ENCODE results near the gene BCOR. TPM values are rescaled to one million over a fixed set of nuclear protein-coding genes. Genes with fewer than 3 reads are reported as not detected.
A peak's percentile ranks its signal among the peaks of the same experiment; 100 is the strongest.

Gene BCOR
- total and polyA plus RNA-seq, 9 of the 15 experiments (the other 6 are each of a cell fraction or from before 2014, with no cell fraction given), result 27.5 to 113 (median 37.6) TPM

DNA sequence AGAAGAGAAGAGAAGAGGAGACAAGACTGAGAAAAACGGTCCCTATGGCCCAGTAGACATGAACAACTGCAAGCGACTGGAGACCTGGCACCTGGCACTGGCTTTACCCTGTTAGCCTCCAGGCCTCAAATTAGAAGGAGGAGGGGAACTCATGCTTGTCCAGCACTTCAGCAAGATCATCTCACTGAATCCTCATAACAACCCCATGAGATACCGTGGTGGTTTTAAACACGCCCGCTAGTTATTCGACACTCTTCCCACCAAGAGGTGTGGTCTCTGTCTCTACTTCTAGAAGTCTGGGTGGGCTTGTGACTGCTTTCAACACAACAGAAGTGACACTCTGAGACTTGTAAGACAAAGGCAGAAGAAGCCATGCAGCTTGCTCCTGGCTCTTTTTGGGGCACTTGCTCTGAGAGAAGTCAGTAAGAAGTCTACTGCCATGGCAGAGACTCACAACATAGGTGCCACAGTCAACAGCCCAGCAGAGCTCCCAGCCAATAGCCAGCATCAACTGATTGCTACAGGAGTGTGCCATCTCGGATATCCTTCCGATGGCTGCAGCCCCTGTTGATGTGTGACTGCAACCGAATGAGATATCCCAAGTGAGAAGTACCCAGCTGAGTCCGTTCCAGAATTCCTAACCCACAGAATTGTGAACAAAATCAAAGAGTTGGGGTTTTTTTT is 34.0 kb upstream of the BCOR start (continued):
- TF ChIP-seq, protein P1, sequence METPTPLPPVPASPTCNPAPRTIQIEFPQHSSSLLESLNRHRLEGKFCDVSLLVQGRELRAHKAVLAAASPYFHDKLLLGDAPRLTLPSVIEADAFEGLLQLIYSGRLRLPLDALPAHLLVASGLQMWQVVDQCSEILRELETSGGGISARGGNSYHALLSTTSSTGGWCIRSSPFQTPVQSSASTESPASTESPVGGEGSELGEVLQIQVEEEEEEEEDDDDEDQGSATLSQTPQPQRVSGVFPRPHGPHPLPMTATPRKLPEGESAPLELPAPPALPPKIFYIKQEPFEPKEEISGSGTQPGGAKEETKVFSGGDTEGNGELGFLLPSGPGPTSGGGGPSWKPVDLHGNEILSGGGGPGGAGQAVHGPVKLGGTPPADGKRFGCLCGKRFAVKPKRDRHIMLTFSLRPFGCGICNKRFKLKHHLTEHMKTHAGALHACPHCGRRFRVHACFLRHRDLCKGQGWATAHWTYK (CRISPR knock-in tag; IDR thresholded peaks at IDR 0.05), result 0 out of 2 replicates have a peak, but pooled peaks have one; percentile 33
- TF ChIP-seq CHD1 (IDR thresholded peaks at IDR 0.05; ENCODE audit: low read length) (no peak), L3MBTL2 (IDR thresholded peaks at IDR 0.05) (peak; percentile 41; the same call in 1 of the 2 replicates), ZNF324 (CRISPR knock-in tag; IDR thresholded peaks at IDR 0.05) (no peak)
- TF ChIP-seq, protein P2, sequence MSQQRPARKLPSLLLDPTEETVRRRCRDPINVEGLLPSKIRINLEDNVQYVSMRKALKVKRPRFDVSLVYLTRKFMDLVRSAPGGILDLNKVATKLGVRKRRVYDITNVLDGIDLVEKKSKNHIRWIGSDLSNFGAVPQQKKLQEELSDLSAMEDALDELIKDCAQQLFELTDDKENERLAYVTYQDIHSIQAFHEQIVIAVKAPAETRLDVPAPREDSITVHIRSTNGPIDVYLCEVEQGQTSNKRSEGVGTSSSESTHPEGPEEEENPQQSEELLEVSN (IDR thresholded peaks at IDR 0.05; ENCODE audit: borderline replicate concordance in 1 of 2, extremely low read depth in 1 of 2, insufficient read depth in 1 of 2, insufficient read length in 1 of 2, low read depth in 1 of 2, low read length in 1 of 2, poor library complexity in 1 of 2, severe bottlenecking in 1 of 2), result peak in 1 of 2 experiments; percentile 27

DNA sequence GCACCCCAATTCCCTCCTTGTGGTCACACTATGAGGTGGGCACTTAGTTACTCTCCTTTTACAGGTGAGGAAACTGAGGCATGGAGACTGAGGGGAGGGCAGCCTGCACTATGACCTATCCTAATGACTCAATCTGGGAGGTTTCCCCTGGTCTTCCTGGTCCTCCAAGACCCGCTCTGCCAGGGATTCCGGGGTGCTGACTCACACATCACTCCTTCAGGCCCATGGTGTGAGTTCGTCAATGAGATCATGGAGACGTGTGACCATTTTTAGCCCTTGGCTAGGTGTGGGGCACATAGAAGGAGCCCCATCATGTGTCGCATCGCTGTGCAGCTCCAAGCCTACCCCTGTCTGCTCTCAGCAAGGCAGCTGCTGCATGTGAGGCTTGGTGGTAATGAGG is 32.4 kb upstream of the BCOR start:
- ATAC-seq (no peak), DNase-seq (ENCODE audit: extremely low read depth in 1 of 4, low spot score in 3 of 4) (no peak)
- 0 out of 2 replicates have a peak, but pooled peaks have one; percentile 38 for TF ChIP-seq JUN (IDR thresholded peaks at IDR 0.05; ENCODE audit: borderline replicate concordance, low read depth, low read length)
- no peak for TF ChIP-seq JUN (CRISPR knock-in tag; IDR thresholded peaks at IDR 0.05; ENCODE audit: borderline replicate concordance)
- no peak for TF ChIP-seq CCNT2 (IDR thresholded peaks at IDR 0.05; ENCODE audit: borderline replicate concordance, extremely low read depth, insufficient read length, low read depth, low read length)
- TF ChIP-seq ZSCAN32 (CRISPR knock-in tag; IDR thresholded peaks at IDR 0.05), result no peak
- no peak for TF ChIP-seq CREBBP (IDR thresholded peaks at IDR 0.05; ENCODE audit: low read depth, low read length)
- TF ChIP-seq FOXJ3 (CRISPR knock-in tag; IDR thresholded peaks at IDR 0.05), result no peak
- TF ChIP-seq SAFB (IDR thresholded peaks at IDR 0.05; ENCODE audit: borderline replicate concordance, low read depth, low read length), result no peak
- no peak for TF ChIP-seq HNRNPL (IDR thresholded peaks at IDR 0.05; ENCODE audit: low read depth, low read length)
- no peak for TF ChIP-seq KLF1 (tag; IDR thresholded peaks at IDR 0.05)
- no peak for TF ChIP-seq HDAC8 (tag; IDR thresholded peaks at IDR 0.05)
- no peak for TF ChIP-seq ZNF584 (CRISPR knock-in tag; IDR thresholded peaks at IDR 0.05; ENCODE audit: low read depth)
- no peak for TF ChIP-seq NR3C1 (CRISPR knock-in tag; IDR thresholded peaks at IDR 0.05)

More for the DNA sequence above, 32.4 kb upstream of the BCOR start:
- Histone ChIP-seq H3K9ac (ENCODE audit: insufficient read depth in 1 of 2, low read depth in 2 of 2, low read length in 2 of 2) (peak overlapping the region in 1 of 2 experiments; percentile 78; a peak in 1 of 4 replicates), H3K27ac (ENCODE audit: extremely low read depth, low read depth, low read length) (no peak overlapping the region; the same call in 2 of the 3 replicates), H3K4me3 (no peak overlapping the region), H2AFZ (ENCODE audit: low read depth, low read length) (no peak overlapping the region), H3K36me3 (ENCODE audit: control insufficient read depth, insufficient read depth, low read length) (no peaks in the 10 kb centered on the region; the same call in 2 of the 3 replicates), H3K9me3 (replicated peaks; ENCODE audit: control insufficient read depth, insufficient read depth, low read depth, low read length) (no peaks in the 10 kb centered on the region), H4K20me1 (replicated peaks; ENCODE audit: control insufficient read depth, insufficient read depth, low read length) (no peaks in the 10 kb centered on the region), H3K4me1 (replicated peaks in 1 of 2; ENCODE audit: control insufficient read depth in 2 of 2, insufficient read depth in 2 of 2, low read length in 2 of 2) (peaks cover 30 to 33% of the 10 kb centered on the region in 2 experiments), H3K9me1 (ENCODE audit: control insufficient read depth, insufficient read depth, low read length) (no peaks in the 10 kb centered on the region), H3K27me3 (ENCODE audit: control insufficient read depth in 2 of 2, insufficient read depth in 2 of 2, low read length in 2 of 2) (no peaks in the 10 kb centered on the region), H3K4me2 (ENCODE audit: insufficient read depth, low read length) (no peak overlapping the region), H3K79me2 (ENCODE audit: control insufficient read depth, insufficient read depth, low read length) (peaks cover 5% of the 10 kb centered on the region; the same call in 2 of the 3 replicates)
- in situ Hi-C loops (cut with MboI) (no loop called here), intact Hi-C loops (cut with micrococcal nuclease) (no loop called here)
- WGBS (ENCODE audit: insufficient coverage, low coverage, missing lambda C conversion rate), result 88% methylated on average over 6 of the region's 6 CpGs
- no peak for FAIRE-seq
- ChIA-PET POLR2A (interaction anchor here (1.2 kb wide), 1 partner anchor 26 kb away, joined by 6 read pairs; no protein-coding TSS in a partner anchor), CTCF (ENCODE audit: low intra/inter-chr PET ratio) (no interaction called here)
- BruUV-seq (replicated peaks), result no TSS peak
